ENCODE results near the gene ST3GAL6. TPM values are rescaled to one million over a fixed set of nuclear protein-coding genes. Genes with fewer than 3 reads are reported as not detected.

The ST3GAL6 gene
- total and polyA plus RNA-seq, 2 of the 8 experiments (the other 6 are each of a cell fraction or from before 2014, with no cell fraction given), result 3.3 to 6.1 TPM

- TF ChIP-seq, protein P1, sequence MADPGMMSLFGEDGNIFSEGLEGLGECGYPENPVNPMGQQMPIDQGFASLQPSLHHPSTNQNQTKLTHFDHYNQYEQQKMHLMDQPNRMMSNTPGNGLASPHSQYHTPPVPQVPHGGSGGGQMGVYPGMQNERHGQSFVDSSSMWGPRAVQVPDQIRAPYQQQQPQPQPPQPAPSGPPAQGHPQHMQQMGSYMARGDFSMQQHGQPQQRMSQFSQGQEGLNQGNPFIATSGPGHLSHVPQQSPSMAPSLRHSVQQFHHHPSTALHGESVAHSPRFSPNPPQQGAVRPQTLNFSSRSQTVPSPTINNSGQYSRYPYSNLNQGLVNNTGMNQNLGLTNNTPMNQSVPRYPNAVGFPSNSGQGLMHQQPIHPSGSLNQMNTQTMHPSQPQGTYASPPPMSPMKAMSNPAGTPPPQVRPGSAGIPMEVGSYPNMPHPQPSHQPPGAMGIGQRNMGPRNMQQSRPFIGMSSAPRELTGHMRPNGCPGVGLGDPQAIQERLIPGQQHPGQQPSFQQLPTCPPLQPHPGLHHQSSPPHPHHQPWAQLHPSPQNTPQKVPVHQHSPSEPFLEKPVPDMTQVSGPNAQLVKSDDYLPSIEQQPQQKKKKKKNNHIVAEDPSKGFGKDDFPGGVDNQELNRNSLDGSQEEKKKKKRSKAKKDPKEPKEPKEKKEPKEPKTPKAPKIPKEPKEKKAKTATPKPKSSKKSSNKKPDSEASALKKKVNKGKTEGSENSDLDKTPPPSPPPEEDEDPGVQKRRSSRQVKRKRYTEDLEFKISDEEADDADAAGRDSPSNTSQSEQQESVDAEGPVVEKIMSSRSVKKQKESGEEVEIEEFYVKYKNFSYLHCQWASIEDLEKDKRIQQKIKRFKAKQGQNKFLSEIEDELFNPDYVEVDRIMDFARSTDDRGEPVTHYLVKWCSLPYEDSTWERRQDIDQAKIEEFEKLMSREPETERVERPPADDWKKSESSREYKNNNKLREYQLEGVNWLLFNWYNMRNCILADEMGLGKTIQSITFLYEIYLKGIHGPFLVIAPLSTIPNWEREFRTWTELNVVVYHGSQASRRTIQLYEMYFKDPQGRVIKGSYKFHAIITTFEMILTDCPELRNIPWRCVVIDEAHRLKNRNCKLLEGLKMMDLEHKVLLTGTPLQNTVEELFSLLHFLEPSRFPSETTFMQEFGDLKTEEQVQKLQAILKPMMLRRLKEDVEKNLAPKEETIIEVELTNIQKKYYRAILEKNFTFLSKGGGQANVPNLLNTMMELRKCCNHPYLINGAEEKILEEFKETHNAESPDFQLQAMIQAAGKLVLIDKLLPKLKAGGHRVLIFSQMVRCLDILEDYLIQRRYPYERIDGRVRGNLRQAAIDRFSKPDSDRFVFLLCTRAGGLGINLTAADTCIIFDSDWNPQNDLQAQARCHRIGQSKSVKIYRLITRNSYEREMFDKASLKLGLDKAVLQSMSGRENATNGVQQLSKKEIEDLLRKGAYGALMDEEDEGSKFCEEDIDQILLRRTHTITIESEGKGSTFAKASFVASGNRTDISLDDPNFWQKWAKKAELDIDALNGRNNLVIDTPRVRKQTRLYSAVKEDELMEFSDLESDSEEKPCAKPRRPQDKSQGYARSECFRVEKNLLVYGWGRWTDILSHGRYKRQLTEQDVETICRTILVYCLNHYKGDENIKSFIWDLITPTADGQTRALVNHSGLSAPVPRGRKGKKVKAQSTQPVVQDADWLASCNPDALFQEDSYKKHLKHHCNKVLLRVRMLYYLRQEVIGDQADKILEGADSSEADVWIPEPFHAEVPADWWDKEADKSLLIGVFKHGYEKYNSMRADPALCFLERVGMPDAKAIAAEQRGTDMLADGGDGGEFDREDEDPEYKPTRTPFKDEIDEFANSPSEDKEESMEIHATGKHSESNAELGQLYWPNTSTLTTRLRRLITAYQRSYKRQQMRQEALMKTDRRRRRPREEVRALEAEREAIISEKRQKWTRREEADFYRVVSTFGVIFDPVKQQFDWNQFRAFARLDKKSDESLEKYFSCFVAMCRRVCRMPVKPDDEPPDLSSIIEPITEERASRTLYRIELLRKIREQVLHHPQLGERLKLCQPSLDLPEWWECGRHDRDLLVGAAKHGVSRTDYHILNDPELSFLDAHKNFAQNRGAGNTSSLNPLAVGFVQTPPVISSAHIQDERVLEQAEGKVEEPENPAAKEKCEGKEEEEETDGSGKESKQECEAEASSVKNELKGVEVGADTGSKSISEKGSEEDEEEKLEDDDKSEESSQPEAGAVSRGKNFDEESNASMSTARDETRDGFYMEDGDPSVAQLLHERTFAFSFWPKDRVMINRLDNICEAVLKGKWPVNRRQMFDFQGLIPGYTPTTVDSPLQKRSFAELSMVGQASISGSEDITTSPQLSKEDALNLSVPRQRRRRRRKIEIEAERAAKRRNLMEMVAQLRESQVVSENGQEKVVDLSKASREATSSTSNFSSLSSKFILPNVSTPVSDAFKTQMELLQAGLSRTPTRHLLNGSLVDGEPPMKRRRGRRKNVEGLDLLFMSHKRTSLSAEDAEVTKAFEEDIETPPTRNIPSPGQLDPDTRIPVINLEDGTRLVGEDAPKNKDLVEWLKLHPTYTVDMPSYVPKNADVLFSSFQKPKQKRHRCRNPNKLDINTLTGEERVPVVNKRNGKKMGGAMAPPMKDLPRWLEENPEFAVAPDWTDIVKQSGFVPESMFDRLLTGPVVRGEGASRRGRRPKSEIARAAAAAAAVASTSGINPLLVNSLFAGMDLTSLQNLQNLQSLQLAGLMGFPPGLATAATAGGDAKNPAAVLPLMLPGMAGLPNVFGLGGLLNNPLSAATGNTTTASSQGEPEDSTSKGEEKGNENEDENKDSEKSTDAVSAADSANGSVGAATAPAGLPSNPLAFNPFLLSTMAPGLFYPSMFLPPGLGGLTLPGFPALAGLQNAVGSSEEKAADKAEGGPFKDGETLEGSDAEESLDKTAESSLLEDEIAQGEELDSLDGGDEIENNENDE (IDR thresholded peaks at IDR 0.05; ENCODE audit: insufficient replicate concordance, low read length), result no peak
- no peak for TF ChIP-seq SIRT6 (IDR thresholded peaks at IDR 0.05; ENCODE audit: low read length)
- TF ChIP-seq BCL11A (IDR thresholded peaks at IDR 0.05; ENCODE audit: low read depth in 2 of 2, low read length in 2 of 2), result no peak
- TF ChIP-seq ATF2 (IDR thresholded peaks at IDR 0.05; ENCODE audit: low read length), result no peak
- no peak for TF ChIP-seq GABPA (IDR thresholded peaks at IDR 0.05; ENCODE audit: borderline replicate concordance, insufficient read depth, low read length)
- TF ChIP-seq RBBP5 (IDR thresholded peaks at IDR 0.05; ENCODE audit: borderline replicate concordance, low read depth, low read length), result no peak
- TF ChIP-seq POLR2AphosphoS5 (IDR thresholded peaks at IDR 0.05; ENCODE audit: low read depth, low read length), result no peak
These were observed 7.5 kb upstream of the ST3GAL6 start (continued) for GRCh38 chr3:98755601-98756000.
